CD4-positive, alpha-beta T cell treated with Interleukin-2 at 100 ng/mL for 4 hours (primary cell): ENCODE results near the gene HTRA1.

Experiments used
- DNase-seq: peaks from one replicate; pipeline ENCODE4 v3.0.0-alpha.2; 2020; ENCODE audit warnings: low spot score

The HTRA1 gene

GRCh38 chr10:122519144-122519543 lies 57.8 kb downstream of the HTRA1 start:
- no peak for DNase-seq

DNA sequence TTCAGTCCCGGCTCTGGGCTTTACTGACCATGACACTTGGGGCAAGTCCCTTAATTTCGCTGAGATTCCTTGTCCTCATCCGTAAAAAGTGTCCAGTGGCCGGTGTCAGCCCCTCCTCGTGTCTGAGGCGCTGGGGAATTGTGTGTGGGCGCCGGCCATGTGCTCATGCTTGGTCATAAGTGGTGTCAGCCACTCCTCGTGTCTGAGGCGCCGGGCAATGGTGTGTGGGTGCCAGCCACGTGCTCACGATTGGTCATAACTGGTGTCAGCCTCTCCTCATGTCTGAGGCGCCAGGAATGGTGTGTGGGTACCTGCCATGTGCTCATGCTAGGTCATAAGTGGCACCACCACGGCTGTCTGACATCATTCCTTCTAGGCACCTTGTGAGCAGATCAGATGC lies 58.5 kb downstream of the HTRA1 start:
- DNase-seq, result no peak

DNA sequence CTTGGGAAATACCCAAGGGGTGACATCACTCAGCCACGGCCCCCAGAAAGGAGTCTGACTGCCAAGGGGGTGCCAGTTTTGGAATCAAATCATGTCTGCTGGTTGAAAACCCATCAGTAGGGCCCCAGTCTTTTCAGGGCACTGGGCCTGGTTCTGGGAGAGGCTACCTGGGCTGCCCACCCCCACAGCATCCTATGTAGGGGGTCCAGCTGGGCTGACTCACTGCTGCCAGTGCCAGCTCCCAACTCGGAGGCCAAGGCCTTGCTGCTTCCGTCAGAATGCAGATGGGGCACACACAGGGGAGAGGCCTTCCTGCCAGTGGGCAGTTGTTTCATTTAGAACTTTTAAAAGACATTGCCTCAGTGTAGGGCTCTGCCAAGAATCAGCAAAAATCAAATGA lies 59.7 kb downstream of the HTRA1 start:
- no peak for DNase-seq

GRCh38 chr10:122524811-122525210 lies 63.5 kb downstream of the HTRA1 start:
- no peak for DNase-seq

GRCh38 chr10:122525788-122526187 lies 64.4 kb downstream of the HTRA1 start:
- peak; percentile 25 for DNase-seq

- DNase-seq, result no peak
Measured at GRCh38 chr10:122526892-122527291, 65.5 kb downstream of the HTRA1 start.

- DNase-seq, result no peak
Measured at GRCh38 chr10:122530177-122530576, 68.8 kb downstream of the HTRA1 start.

DNA sequence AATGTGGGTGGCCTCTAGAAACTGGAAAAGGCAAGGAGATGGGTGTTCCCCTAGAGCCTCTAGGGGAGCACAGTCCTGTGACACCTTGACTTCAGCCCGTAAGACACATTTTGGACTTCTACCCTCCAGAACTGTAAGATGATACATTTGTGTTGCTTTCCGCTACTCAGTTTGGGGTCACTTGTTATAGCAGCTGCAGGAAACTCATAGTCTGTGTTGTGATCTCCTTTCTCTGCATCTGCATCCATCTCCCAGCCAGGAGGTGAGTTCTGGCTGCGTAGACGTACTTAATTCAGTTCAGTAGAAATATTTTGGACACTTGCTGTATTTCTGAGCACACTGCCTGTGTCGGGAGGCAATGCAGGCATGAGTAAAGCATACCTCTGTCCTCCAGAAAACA lies 69.9 kb downstream of the HTRA1 start:
- DNase-seq, result no peak

GRCh38 chr10:122531939-122532338 lies 70.6 kb downstream of the HTRA1 start:
- DNase-seq, result no peak

- DNase-seq, result no peak
Measured at GRCh38 chr10:122532601-122533296, 71.4 kb downstream of the HTRA1 start.

DNA sequence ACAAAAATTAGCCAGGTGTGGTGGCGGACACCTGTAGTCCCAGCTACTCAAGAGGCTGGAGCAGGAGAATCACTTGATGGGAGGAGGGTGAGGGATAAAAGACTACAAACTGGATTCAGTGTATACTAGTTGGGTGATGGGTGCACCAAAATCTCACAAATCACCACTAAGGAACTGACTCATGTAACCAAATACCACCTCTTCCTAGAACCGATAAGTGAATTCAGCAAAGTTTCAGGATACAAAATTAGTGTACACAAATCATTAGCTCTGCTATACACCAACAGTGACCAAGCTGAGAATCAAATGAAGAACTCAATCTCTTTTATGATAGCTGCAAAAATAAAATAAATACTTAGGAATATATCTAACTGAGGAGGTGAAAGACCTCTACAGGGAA lies 76.2 kb downstream of the HTRA1 start:
- DNase-seq, result no peak

DNA sequence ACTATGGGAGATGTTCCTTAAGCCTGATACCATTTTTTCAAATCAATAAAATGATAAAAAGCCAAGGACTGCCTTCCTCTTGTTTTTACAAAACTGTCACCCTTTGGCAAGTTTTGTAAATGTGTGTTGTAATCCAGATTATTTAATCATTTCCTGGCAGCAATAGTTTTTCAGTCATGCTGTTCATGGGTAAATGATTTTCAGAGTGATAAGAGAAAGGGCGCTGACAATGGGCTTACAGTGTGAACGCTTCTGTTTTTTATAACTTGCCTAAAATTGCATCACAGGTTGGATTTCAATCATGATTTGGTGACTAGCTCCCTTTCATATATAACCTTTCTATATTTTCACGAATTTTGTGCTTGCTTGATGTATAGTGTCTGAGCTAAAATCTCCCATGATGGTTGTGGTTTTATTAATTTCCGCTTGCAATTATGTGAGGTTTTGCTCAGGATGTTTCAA lies 80.2 kb downstream of the HTRA1 start:
- DNase-seq, result peak; percentile 33

- no peak for DNase-seq
Measured at GRCh38 chr10:122543676-122544445, 82.5 kb downstream of the HTRA1 start.

GRCh38 chr10:122544493-122544892 lies 83.1 kb downstream of the HTRA1 start:
- DNase-seq, result peak; percentile 41

GRCh38 chr10:122546242-122546641 lies 84.9 kb downstream of the HTRA1 start:
- DNase-seq, result no peak

DNA sequence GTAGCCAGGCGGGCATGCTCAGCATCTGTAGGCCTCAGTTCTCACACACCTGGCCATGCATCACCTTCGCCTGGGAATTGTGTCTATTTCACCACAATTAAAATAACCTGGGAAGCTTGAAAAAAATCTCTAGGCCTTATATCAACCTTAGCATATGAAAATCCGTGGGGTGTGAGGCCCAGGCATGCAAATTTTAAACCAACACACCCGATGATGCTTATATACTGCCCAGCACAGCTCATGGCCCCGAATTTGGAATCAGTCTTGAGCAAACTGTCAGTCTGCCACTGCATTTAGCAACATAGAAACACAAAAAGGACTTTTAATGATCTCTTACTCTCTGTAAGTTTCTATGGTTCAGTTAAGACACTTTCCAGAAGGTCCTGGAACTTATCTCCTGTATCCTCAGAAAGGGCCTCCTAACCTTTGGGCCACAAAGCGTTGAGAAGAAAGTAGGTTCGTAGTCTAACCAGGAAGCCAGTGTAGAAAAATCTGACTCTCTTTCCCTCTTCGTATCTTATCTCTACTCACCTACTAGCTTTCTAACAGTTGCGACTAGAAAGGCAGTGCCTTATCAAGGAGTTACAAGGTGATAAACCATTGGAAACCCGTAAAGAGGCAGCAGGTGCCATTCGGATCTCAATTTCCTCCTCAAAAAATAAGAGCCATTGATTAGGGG lies 87.2 kb downstream of the HTRA1 start:
- no peak for DNase-seq

DNA sequence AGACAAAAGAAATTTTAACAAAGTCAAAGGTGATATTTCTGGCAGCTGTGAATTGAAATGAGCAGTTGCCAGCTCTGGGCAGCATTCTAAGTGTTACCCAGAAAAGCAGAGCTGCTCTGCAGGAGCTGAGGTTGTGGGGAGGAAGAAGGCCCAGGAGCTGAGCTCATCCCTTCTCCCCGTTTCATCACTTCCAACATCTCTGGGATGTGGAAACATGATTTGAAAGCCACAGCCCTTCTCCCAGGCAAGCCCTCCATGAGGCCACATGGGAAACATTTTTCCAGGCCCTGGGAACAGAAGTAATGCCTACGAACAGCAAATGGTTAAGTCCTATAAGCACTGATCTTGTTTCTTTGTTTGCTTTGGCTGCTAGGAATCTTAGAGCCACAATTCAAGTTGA lies 88.3 kb downstream of the HTRA1 start:
- DNase-seq, result no peak

- DNase-seq, result no peak
Measured at GRCh38 chr10:122550427-122550826, 89.1 kb downstream of the HTRA1 start.

DNA sequence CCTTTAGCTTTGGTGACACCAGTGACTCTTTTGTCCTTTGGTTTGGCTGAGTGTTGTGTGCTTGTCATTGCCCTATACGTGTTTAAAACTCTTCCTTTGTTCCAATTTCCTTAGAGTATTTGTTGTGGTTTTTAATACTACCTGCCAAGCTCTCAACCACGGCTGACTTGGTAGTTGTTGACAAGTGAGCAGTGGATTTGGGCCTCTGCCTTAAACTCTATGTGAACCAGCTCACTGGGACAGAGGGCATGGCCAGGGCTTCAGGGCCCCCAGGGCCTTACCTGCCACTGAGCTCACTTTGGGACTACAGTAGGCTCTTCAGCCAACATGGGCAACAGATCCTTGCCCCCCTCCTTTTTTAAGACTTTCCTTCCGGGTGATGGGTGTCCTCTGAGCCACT lies 89.6 kb downstream of the HTRA1 start:
- no peak for DNase-seq

GRCh38 chr10:122551450-122551849 lies 90.1 kb downstream of the HTRA1 start:
- DNase-seq, result peak; percentile 53

- no peak for DNase-seq
Measured at GRCh38 chr10:122553341-122553740, 92.0 kb downstream of the HTRA1 start.

DNA sequence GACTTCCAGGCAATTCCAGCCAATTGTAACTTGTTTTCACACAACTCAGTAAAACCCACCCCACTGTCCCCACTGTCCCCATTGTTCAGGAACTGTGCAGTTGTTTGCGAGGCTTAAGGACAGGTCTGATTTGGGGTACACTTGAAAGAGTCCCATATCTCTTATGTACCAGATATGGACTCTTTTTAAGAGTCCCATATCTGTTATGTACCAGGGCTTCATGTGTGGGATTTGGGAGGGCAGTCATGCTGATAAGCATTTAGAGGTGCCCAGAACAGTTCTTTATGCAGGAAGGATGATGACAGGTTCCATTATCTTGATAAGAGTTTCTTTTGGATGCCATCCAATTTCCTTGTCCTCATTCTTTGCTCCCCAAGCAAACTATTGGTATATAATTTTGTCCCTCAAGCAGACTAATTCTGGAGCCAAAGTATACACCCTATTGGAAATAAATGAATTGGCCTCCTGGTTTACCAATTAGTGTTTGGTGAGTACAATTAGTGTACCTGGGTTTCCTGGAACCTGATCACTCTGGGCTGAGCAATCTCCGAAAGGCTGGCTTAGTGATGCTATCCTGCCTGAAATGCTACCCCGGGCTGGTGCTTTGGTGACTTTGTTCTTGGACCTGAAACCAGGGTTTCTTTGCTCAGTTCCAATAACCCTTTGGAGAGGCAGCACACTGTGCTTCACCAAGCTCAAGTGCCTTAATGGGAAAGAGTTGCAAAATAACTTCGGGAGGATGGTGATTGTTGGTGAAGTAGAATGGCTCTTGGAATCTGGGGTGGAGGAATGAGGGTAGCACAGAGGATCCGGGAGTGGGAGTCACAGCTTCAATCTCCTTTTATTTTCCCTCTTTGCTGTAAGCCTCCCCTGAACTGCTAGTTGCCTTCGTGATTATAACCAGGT lies 93.0 kb downstream of the HTRA1 start:
- no peak for DNase-seq
